Dendritic cell treated with granulocyte-macrophage colony-stimulating factor and Interleukin-4, amounts not matched to agents 40 ng/mL and 50 ng/mL, for 4 days (primary cell): ENCODE measurements around the gene ISYNA1.

ENCODE experiments used
- H3K27ac Mint-ChIP-seq: one replicate; pipeline ENCODE4 v1.8.0; 2022; ENCODE audit warnings: mild to moderate bottlenecking, mixed read lengths
- H3K27me3 Mint-ChIP-seq: one replicate; pipeline ENCODE4 v1.8.0; 2022; ENCODE audit warnings: mild to moderate bottlenecking, mixed read lengths
- H3K36me3 Mint-ChIP-seq: one replicate; pipeline ENCODE4 v1.8.0; 2022; ENCODE audit warnings: low read depth, mixed read lengths
- H3K4me1 Mint-ChIP-seq: one replicate; pipeline ENCODE4 v1.8.0; 2022; ENCODE audit warnings: low read depth, mixed read lengths
- H3K4me3 Mint-ChIP-seq: one replicate; pipeline ENCODE4 v1.8.0; 2022; ENCODE audit warnings: mild to moderate bottlenecking, moderate library complexity, mixed read lengths
- H3K9me3 Mint-ChIP-seq: one replicate; pipeline ENCODE4 v1.8.0; 2022; ENCODE audit warnings: mixed read lengths
- intact Hi-C: fragments of 100-400 bp; cut with micrococcal nuclease; formaldehyde crosslinking; loops from one replicate; pipeline ENCODE4 v1.15.0; 2022

ISYNA1 gene

GRCh38 chr19:18428173-18428786, 9.7 kb downstream of the ISYNA1 start:
- H3K4me3 Mint-ChIP-seq: no peak overlapping the region
- peak overlapping the region; percentile 37 for H3K27ac Mint-ChIP-seq
- H3K4me1 Mint-ChIP-seq: peaks cover 65% of the 10 kb centered on the region
- no peaks in the 10 kb centered on the region for H3K9me3 Mint-ChIP-seq
- peaks cover 9% of the 10 kb centered on the region for H3K27me3 Mint-ChIP-seq
- intact Hi-C loops: no loop called here
- H3K36me3 Mint-ChIP-seq: peaks cover 68% of the 10 kb centered on the region

DNA sequence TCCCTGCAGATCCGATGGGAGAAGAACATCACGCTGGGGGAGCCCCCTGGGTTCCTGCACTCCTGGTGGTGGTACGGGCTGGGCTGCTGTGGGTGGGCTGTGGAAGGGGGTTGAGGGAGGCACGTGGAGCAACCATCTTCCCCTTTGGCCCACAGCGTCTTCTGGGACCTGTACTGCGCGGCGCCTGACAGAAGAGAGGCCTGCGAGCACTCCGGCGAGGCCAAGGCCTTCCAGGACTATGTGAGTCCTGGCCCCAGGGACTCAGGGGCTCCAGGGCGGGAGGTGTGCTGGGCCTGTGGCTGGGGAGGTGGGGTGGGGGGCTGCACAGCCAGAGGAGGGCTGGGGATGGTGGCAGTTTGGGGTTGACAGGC, 10.2 kb downstream of the ISYNA1 start:
- Mint-ChIP-seq H3K4me1 (peaks cover 67% of the 10 kb centered on the region), H3K36me3 (peaks cover 72% of the 10 kb centered on the region), H3K27ac (no peak overlapping the region), H3K4me3 (no peak overlapping the region), H3K9me3 (no peaks in the 10 kb centered on the region), H3K27me3 (peaks cover 6% of the 10 kb centered on the region)
- intact Hi-C loops: no loop called here

DNA sequence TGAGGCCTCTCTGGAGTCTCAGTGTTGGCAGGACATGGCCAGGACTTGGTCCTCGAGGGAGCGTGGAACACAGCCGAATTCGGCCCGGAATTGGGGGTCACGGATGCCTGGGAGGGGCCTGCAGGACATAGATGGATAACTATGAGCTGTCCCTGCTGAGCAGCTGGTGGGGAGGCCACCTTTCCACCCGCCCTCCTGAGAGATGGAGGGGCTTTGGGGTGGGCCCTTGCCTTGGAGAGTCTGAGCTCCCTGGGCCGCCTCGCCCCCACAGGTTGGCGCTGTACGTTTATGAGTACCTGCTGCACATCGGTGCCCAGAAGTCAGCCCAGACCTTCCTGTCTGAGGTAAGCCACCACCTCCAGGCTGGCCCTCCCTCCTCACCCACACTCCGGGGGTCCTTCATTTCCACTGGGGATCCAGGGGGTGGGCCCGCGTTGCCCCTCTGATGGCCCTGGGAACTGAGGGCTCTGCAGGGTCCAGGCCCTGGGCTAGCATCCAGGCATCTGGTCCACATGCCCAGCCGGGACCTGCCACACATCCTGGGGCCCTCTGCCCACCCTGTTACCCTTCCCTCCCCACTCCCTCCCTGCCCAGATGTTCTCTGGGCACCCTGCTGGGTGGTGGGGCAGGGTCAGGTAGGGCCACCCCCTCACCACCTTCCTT, 10.7 kb downstream of the ISYNA1 start:
- Mint-ChIP-seq H3K27ac (no peak overlapping the region), H3K9me3 (no peaks in the 10 kb centered on the region), H3K4me3 (no peak overlapping the region), H3K36me3 (peaks cover 72% of the 10 kb centered on the region), H3K27me3 (peaks cover 6% of the 10 kb centered on the region), H3K4me1 (peaks cover 66% of the 10 kb centered on the region)
- intact Hi-C loops: no loop called here

GRCh38 chr19:18426416-18426767, 11.5 kb downstream of the ISYNA1 start:
- intact Hi-C loops: no loop called here
- Mint-ChIP-seq H3K36me3 (peaks cover 69% of the 10 kb centered on the region), H3K4me3 (no peak overlapping the region), H3K9me3 (no peaks in the 10 kb centered on the region), H3K27ac (peak overlapping the region; percentile 5), H3K4me1 (peaks cover 66% of the 10 kb centered on the region), H3K27me3 (no peaks in the 10 kb centered on the region)

GRCh38 chr19:18425515-18426415, 12.2 kb downstream of the ISYNA1 start:
- H3K9me3 Mint-ChIP-seq: no peaks in the 10 kb centered on the region
- peak overlapping the region; percentile 5 for H3K27ac Mint-ChIP-seq
- no peaks in the 10 kb centered on the region for H3K27me3 Mint-ChIP-seq
- H3K4me3 Mint-ChIP-seq: no peak overlapping the region
- intact Hi-C loops: no loop called here
- H3K36me3 Mint-ChIP-seq: peaks cover 64% of the 10 kb centered on the region
- H3K4me1 Mint-ChIP-seq: peaks cover 71% of the 10 kb centered on the region

- peaks cover 74% of the 10 kb centered on the region for H3K4me1 Mint-ChIP-seq
- no peak overlapping the region for H3K4me3 Mint-ChIP-seq
- H3K9me3 Mint-ChIP-seq: no peaks in the 10 kb centered on the region
- no peak overlapping the region for H3K27ac Mint-ChIP-seq
- peaks cover 62% of the 10 kb centered on the region for H3K36me3 Mint-ChIP-seq
- intact Hi-C loops: no loop called here
- no peaks in the 10 kb centered on the region for H3K27me3 Mint-ChIP-seq
Measured at GRCh38 chr19:18424890-18425514, 12.9 kb downstream of the ISYNA1 start.

DNA sequence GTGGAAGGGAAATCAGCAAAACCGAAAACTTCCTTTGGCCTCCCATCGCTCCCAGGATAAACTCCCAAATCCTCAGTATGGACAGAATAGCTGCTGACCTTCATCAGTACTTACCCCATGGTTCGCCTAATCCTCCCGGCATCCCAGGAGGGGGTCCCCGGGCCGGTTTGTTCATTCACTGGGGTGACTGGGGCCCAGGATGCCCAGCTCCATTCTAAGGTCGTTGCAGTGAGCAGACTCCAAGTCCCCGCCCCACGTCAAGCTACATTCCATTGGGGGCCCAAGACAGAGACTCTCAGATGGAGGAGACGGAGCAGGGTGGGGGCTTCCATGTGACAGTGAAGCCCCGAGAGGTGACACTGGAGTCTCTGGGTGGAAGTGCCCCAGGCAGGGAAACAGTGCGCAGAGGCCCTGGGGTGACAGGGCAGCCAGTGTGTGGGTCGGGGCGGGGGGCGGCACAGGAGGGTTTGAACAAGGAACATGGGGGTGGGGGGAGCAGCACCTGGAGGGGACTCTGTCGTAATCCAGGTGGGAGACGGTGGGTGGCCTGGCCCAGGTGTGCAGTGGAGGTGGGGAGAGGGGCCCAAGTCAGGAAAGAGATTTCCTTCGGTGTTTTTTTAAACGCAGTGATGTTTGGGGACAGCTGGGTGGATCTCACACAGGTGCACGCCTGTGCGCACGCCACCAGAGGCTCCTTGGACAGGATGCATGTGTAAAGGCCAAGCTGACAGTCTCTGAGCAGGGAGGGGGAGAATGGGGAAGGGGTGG, 13.6 kb downstream of the ISYNA1 start:
- Mint-ChIP-seq H3K9me3 (no peaks in the 10 kb centered on the region), H3K27ac (peak overlapping the region; percentile 20), H3K27me3 (no peaks in the 10 kb centered on the region), H3K36me3 (peaks cover 65% of the 10 kb centered on the region), H3K4me1 (peaks cover 75% of the 10 kb centered on the region), H3K4me3 (no peak overlapping the region)
- intact Hi-C loops: no loop called here

DNA sequence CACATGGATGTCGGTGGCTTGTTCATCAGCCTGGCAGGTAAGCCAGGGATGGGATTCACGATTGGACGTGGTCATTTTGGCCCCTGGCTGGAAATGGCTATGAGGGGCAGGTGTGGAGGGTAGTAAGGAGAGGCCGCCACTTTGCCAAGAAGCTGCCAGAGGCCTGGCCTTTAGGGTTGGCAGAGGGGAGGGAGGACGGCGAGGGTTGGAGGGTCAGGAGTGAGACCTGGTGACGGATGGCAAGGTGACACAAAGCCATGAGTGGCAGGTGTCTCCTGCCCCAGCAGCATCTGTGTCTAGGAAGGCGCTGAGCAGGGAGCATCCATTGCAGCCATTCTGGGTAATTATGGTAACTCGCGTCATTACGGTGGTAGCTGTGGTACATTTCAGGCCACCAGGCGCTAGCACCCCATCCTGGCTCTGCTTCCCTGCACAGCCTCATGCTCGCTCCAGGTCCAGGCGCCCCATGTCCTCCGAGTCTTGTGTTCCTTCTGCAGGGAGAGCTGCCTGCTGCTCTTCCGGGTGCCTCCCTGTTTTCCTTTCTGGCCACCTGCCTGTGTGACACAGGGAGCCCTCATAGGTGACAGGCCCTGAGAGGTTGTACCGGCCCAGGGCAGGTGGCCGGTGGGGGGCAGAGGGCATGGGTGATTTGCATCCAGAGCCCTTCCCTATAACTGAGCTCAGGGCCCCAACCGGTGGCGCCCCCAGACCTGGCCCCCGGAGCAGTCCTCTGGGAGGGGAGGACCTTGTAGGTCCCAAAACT, 14.5 kb downstream of the ISYNA1 start:
- peak overlapping the region; percentile 20 for H3K27ac Mint-ChIP-seq
- H3K9me3 Mint-ChIP-seq: no peaks in the 10 kb centered on the region
- H3K27me3 Mint-ChIP-seq: no peaks in the 10 kb centered on the region
- intact Hi-C loops: no loop called here
- peaks cover 64% of the 10 kb centered on the region for H3K36me3 Mint-ChIP-seq
- no peak overlapping the region for H3K4me3 Mint-ChIP-seq
- H3K4me1 Mint-ChIP-seq: peaks cover 76% of the 10 kb centered on the region

DNA sequence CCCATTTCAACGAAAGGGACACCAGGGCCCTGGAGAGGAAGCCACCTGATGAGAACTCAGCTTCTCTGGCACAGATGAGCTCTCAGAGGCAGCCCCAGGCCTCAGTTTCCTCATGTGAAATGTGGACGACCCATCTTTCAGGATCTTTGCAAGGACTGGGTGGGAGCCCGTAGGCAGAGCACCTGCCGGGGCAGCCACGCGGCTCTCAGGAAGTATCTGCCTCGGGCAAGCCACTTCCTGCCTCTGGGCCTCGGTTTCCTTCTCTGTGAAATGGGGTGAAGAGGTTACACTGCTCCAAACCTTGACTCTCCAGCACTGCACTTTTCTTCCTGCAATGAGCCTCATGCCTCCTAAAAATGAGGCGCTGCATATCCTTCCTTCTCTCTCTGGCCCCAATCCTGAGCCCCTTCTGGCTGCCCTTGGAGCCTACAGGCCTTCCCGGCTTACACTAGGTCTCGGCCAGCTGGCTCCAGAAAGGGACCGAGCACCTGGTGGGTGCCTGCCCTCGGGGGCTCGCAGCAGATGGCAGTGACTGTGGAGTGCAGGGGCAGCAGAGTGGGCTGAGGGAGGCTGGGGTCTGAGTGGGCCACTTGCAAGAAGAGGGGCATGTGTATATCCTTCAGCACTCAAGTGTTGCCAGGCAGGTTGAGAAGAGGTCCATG, 15.3 kb downstream of the ISYNA1 start:
- H3K9me3 Mint-ChIP-seq: no peaks in the 10 kb centered on the region
- intact Hi-C loops: no loop called here
- peaks cover 56% of the 10 kb centered on the region for H3K36me3 Mint-ChIP-seq
- H3K27ac Mint-ChIP-seq: no peak overlapping the region
- H3K4me1 Mint-ChIP-seq: peaks cover 79% of the 10 kb centered on the region
- H3K4me3 Mint-ChIP-seq: no peak overlapping the region
- no peaks in the 10 kb centered on the region for H3K27me3 Mint-ChIP-seq

DNA sequence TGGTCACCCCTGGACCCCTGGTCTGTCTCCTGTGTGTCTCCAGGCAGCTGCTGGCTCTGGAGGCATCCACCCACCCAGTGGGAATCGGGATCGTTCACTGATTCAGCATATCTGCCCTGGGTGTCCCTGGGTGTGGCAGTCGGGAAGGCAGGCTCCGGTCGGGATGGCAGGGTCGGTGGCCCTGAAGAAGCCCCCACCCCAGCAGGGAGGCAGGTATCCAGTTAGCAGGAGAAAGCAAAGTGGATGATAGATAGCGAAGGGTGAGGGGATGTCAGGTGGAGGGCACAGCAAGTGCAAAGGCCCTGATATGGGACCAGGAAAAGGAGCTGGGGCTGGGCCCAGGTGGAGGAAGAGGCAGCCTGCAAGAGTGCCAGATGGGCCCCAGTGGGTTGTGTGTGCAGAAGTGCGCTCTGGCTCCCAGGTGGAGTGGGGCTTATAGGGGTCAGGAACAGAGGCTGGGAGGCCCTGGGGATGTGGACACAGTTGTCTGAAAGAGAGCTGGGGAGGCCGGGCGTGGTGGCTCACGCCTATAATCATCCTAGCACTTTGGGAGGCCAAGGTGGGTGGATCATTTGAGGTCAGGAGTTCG, 16.5 kb downstream of the ISYNA1 start:
- intact Hi-C loops: no loop called here
- Mint-ChIP-seq H3K36me3 (peaks cover 45% of the 10 kb centered on the region), H3K27me3 (no peaks in the 10 kb centered on the region), H3K9me3 (no peaks in the 10 kb centered on the region), H3K4me1 (peaks cover 88% of the 10 kb centered on the region), H3K27ac (peak overlapping the region; percentile 78), H3K4me3 (no peak overlapping the region)

DNA sequence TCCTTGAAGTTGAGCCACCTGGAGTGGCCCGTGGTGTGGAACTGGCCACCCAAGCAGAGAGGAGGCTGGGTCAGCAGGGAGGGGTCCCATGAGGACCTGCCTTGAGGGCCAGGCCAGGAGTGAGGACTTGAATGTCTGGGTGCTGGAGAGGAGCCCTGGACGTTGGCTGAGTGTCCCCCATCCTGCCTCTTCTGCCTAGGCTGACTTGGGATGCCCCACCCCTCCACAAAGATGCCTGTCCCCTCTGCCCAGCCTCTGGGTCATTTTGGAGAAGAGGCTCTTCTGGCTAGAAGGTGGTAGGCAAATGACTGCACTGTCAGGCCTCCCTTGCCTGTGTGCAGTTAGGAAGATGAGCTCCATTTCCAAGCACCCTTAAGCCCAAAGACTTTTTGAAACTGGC, 17.0 kb downstream of the ISYNA1 start:
- Mint-ChIP-seq H3K36me3 (peaks cover 41% of the 10 kb centered on the region), H3K9me3 (no peaks in the 10 kb centered on the region), H3K27ac (peak overlapping the region; percentile 78), H3K27me3 (no peaks in the 10 kb centered on the region), H3K4me3 (peak overlapping the region; percentile 83), H3K4me1 (peaks cover 88% of the 10 kb centered on the region)
- intact Hi-C loops: no loop called here

DNA sequence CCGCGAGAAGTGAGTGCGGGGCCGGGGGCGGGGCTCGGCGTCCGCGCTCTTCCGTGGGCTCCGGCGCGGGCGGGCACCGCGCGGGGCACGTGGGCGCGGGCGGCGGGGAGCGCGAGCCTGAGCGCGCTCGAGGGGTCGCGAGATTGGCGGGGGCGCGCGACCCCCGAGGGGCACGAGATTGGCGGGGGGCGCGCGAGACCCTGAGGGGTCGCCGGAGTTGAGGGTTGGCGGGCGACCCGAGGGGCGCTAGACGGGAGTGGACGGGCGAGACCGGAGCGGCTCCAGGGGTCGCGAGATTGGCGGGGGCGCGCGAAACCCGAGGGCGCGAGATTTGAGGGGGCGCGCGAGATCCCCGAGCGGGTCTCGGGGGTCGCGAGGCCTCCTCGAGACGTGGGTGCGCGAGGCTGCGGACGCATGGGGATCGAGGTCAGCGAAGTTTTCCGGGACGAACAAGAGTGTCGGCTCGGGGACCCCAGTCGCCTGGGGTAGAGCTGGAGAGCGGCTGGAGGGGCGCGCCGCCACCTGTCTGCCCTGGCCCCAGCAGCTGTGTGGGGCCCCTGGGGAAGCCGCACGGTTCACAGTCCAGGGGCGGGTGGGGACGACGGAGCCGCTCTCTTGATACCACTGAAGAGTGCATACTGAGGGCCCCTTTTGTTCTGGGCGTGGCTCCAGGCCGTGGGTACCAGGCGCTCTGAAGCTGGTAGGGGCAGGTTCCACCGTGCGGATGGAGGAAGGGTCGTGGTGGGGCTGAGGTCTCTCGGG, 18.1 kb downstream of the ISYNA1 start:
- H3K27me3 Mint-ChIP-seq: no peaks in the 10 kb centered on the region
- peaks cover 36% of the 10 kb centered on the region for H3K36me3 Mint-ChIP-seq
- peak overlapping the region; percentile 83 for H3K4me3 Mint-ChIP-seq
- intact Hi-C loops: loop anchor here (5.0 kb wide), 2 partner anchors 138 to 218 kb away; partner anchors contain the start of genes JUND and RAB3A
- H3K27ac Mint-ChIP-seq: peak overlapping the region; percentile 95
- no peaks in the 10 kb centered on the region for H3K9me3 Mint-ChIP-seq
- peaks cover 88% of the 10 kb centered on the region for H3K4me1 Mint-ChIP-seq
